Measurements from ENCODE around the gene TMEM53.

TMEM53 gene

GRCh38 chr1:44611866-44612265 lies 62.4 kb downstream of the TMEM53 start:
- Mint-ChIP-seq H3K9me3 (no peaks in the 10 kb centered on the region), H3K27me3 (peaks cover 10% of the 10 kb centered on the region), H3K4me1 (no peaks in the 10 kb centered on the region), H3K36me3 (no peaks in the 10 kb centered on the region), H3K4me3 (no peak overlapping the region), H3K27ac (no peak overlapping the region)
- DNase-seq: no peak
- CTCF ChIA-PET: interaction anchor here (1.7 to 3.4 kb wide), 2 partner anchors 40 to 41 kb away, joined by 6 to 33 read pairs; no protein-coding TSS in a partner anchor

GRCh38 chr1:44611419-44611818 lies 62.9 kb downstream of the TMEM53 start:
- no peaks in the 10 kb centered on the region for H3K9me3 Mint-ChIP-seq
- CTCF ChIA-PET: interaction anchor here (1.0 to 3.4 kb wide), 3 partner anchors 12 to 41 kb away, joined by 3 to 33 read pairs (median 6); no protein-coding TSS in a partner anchor
- no peak for DNase-seq
- H3K4me3 Mint-ChIP-seq: no peak overlapping the region
- no peak overlapping the region for H3K27ac Mint-ChIP-seq
- peaks cover 10% of the 10 kb centered on the region for H3K27me3 Mint-ChIP-seq
- H3K4me1 Mint-ChIP-seq: no peaks in the 10 kb centered on the region
- H3K36me3 Mint-ChIP-seq: no peaks in the 10 kb centered on the region

- Mint-ChIP-seq H3K27me3 (peaks cover 7% of the 10 kb centered on the region), H3K36me3 (no peaks in the 10 kb centered on the region), H3K9me3 (no peaks in the 10 kb centered on the region), H3K27ac (no peak overlapping the region), H3K4me3 (no peak overlapping the region), H3K4me1 (no peaks in the 10 kb centered on the region)
- DNase-seq: no peak
- CTCF ChIA-PET: interaction anchor here (1.0 to 3.4 kb wide), 4 partner anchors 12 to 42 kb away, joined by 3 to 33 read pairs (median 5); no protein-coding TSS in a partner anchor
Observed at GRCh38 chr1:44610527-44611148, 63.6 kb downstream of the TMEM53 start.

GRCh38 chr1:44609768-44610526 lies 64.3 kb downstream of the TMEM53 start:
- Mint-ChIP-seq H3K4me1 (no peaks in the 10 kb centered on the region), H3K4me3 (no peak overlapping the region), H3K27me3 (peaks cover 7% of the 10 kb centered on the region), H3K27ac (no peak overlapping the region), H3K36me3 (no peaks in the 10 kb centered on the region), H3K9me3 (no peaks in the 10 kb centered on the region)
- CTCF ChIA-PET: interaction anchor here (1.0 to 3.4 kb wide), 4 partner anchors 11 to 42 kb away, joined by 3 to 33 read pairs (median 4); no protein-coding TSS in a partner anchor
- no peak for DNase-seq

- no peaks in the 10 kb centered on the region for H3K9me3 Mint-ChIP-seq
- H3K27me3 Mint-ChIP-seq: peaks cover 7% of the 10 kb centered on the region
- H3K36me3 Mint-ChIP-seq: no peaks in the 10 kb centered on the region
- CTCF ChIA-PET: interaction anchor here (0.9 to 3.4 kb wide), 4 partner anchors 10 to 43 kb away, joined by 4 to 33 read pairs (median 4); no protein-coding TSS in a partner anchor
- peak; percentile 51 for DNase-seq
- H3K4me3 Mint-ChIP-seq: no peak overlapping the region
- no peak overlapping the region for H3K27ac Mint-ChIP-seq
- no peaks in the 10 kb centered on the region for H3K4me1 Mint-ChIP-seq
Observed at GRCh38 chr1:44609412-44609767, 64.9 kb downstream of the TMEM53 start.

GRCh38 chr1:44608141-44608540 lies 66.1 kb downstream of the TMEM53 start:
- peaks cover 7% of the 10 kb centered on the region for H3K27me3 Mint-ChIP-seq
- no peak overlapping the region for H3K27ac Mint-ChIP-seq
- H3K4me1 Mint-ChIP-seq: no peaks in the 10 kb centered on the region
- DNase-seq: no peak
- no peak overlapping the region for H3K4me3 Mint-ChIP-seq
- no peaks in the 10 kb centered on the region for H3K9me3 Mint-ChIP-seq
- CTCF ChIA-PET: interaction anchor here (1.0 to 1.4 kb wide), 2 partner anchors 9 to 13 kb away, joined by 4 read pairs; no protein-coding TSS in a partner anchor
- no peaks in the 10 kb centered on the region for H3K36me3 Mint-ChIP-seq

- Mint-ChIP-seq H3K4me3 (no peak overlapping the region), H3K9me3 (no peaks in the 10 kb centered on the region), H3K36me3 (no peaks in the 10 kb centered on the region), H3K4me1 (no peaks in the 10 kb centered on the region), H3K27me3 (no peaks in the 10 kb centered on the region), H3K27ac (no peak overlapping the region)
- CTCF ChIA-PET: interaction anchor here (1.4 kb wide), 1 partner anchor 45 kb away, joined by 4 read pairs; no protein-coding TSS in a partner anchor
- no peak for DNase-seq
Observed at GRCh38 chr1:44606701-44607281, 67.5 kb downstream of the TMEM53 start.

- Mint-ChIP-seq H3K36me3 (no peaks in the 10 kb centered on the region), H3K4me1 (no peaks in the 10 kb centered on the region), H3K4me3 (no peak overlapping the region), H3K27me3 (no peaks in the 10 kb centered on the region), H3K9me3 (no peaks in the 10 kb centered on the region), H3K27ac (no peak overlapping the region)
- CTCF ChIA-PET: no interaction called here
- DNase-seq: no peak
Observed at GRCh38 chr1:44605914-44606615, 68.2 kb downstream of the TMEM53 start.

- CTCF ChIA-PET: no interaction called here
Observed at GRCh38 chr1:44604157-44604955, 69.9 kb downstream of the TMEM53 start.

GRCh38 chr1:44603718-44604117 lies 70.6 kb downstream of the TMEM53 start:
- Mint-ChIP-seq H3K27me3 (no peaks in the 10 kb centered on the region), H3K4me1 (no peaks in the 10 kb centered on the region), H3K9me3 (no peaks in the 10 kb centered on the region), H3K4me3 (no peak overlapping the region), H3K27ac (no peak overlapping the region), H3K36me3 (no peaks in the 10 kb centered on the region)
- CTCF ChIA-PET: no interaction called here
- DNase-seq: no peak

More at GRCh38 chr1:44604157-44604955, 69.9 kb downstream of the TMEM53 start:
- H3K4me3 Mint-ChIP-seq: no peak overlapping the region
- H3K36me3 Mint-ChIP-seq: no peaks in the 10 kb centered on the region
- no peaks in the 10 kb centered on the region for H3K27me3 Mint-ChIP-seq
- no peaks in the 10 kb centered on the region for H3K4me1 Mint-ChIP-seq
- H3K9me3 Mint-ChIP-seq: no peaks in the 10 kb centered on the region
- no peak for DNase-seq
- H3K27ac Mint-ChIP-seq: no peak overlapping the region

Data from activated naive CD4-positive, alpha-beta T cell treated with anti-CD3 and anti-CD28 coated beads, Interleukin-2, amount 10 ng/mL, durations not matched to agents 7 days and 5 days (primary cell).